ENCODE measurements around the gene SNPH. TPM values are rescaled to one million over a fixed set of nuclear protein-coding genes. Genes with fewer than 3 reads are reported as not detected.

Gene SNPH
- total RNA-seq, 1 experiment from 2014 or later: 2.2 TPM

DNA sequence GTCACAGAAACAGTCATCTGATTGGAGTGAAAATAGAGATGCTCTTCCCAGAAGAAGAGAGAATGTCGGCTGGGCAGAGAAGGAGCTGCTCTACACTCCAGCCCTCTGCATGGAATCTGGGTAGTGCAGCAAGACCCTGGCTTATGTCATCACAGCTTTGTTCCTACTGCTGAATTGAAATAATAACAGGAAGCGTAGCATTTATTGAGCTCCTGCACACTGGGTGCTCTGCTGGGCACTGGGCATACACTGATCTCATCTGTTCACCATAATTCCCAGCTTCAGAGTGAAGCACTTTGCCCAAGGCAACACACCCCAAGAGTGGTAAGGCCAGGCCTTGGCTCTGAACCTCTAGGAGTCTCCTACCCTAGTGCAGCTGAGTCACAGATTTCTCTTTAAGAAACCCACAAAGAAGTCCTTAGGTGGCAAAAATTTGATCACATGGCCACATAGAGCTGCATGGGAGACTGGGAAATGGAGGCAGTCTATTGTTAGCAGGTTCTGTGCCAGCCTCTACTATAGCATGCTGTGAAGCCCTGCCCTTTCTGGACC lies 66.7 kb downstream of the SNPH start:
- intact Hi-C loops (cut with micrococcal nuclease): no loop called here
- Mint-ChIP-seq H3K4me1 (ENCODE audit: insufficient read depth, unreplicated experiment) (peaks cover 50% of the 10 kb centered on the region), H3K9me3 (ENCODE audit: unreplicated experiment) (no peaks in the 10 kb centered on the region), H3K4me3 (ENCODE audit: unreplicated experiment) (no peak overlapping the region), H3K36me3 (ENCODE audit: insufficient read depth, unreplicated experiment) (peaks cover 14% of the 10 kb centered on the region), H3K27ac (ENCODE audit: low read depth, unreplicated experiment) (no peak overlapping the region), H3K27me3 (ENCODE audit: insufficient read depth, unreplicated experiment) (no peaks in the 10 kb centered on the region)
- ChIA-PET POLR2A (interaction anchor here (0.6 to 6.5 kb wide), 3 partner anchors 10 to 76 kb away, joined by 3 to 38 read pairs (median 7); no protein-coding TSS in a partner anchor), CTCF (interaction anchor here (0.5 to 2.5 kb wide), 7 partner anchors 13 to 819 kb away, joined by 3 to 7 read pairs (median 3); no protein-coding TSS in a partner anchor)
- BruUV-seq (replicated peaks): no TSS peak
- DNase-seq (ENCODE audit: unreplicated experiment): no peak
- TF ChIP-seq, protein P1, sequence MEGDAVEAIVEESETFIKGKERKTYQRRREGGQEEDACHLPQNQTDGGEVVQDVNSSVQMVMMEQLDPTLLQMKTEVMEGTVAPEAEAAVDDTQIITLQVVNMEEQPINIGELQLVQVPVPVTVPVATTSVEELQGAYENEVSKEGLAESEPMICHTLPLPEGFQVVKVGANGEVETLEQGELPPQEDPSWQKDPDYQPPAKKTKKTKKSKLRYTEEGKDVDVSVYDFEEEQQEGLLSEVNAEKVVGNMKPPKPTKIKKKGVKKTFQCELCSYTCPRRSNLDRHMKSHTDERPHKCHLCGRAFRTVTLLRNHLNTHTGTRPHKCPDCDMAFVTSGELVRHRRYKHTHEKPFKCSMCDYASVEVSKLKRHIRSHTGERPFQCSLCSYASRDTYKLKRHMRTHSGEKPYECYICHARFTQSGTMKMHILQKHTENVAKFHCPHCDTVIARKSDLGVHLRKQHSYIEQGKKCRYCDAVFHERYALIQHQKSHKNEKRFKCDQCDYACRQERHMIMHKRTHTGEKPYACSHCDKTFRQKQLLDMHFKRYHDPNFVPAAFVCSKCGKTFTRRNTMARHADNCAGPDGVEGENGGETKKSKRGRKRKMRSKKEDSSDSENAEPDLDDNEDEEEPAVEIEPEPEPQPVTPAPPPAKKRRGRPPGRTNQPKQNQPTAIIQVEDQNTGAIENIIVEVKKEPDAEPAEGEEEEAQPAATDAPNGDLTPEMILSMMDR (IDR thresholded peaks at IDR 0.05; ENCODE audit: unreplicated experiment): no peak

- Mint-ChIP-seq H3K27ac (ENCODE audit: low read depth, unreplicated experiment) (no peak overlapping the region), H3K4me3 (ENCODE audit: unreplicated experiment) (no peak overlapping the region), H3K9me3 (ENCODE audit: unreplicated experiment) (no peaks in the 10 kb centered on the region), H3K27me3 (ENCODE audit: insufficient read depth, unreplicated experiment) (no peaks in the 10 kb centered on the region), H3K4me1 (ENCODE audit: insufficient read depth, unreplicated experiment) (peaks cover 50% of the 10 kb centered on the region), H3K36me3 (ENCODE audit: insufficient read depth, unreplicated experiment) (peaks cover 14% of the 10 kb centered on the region)
- no peak for DNase-seq (ENCODE audit: unreplicated experiment)
- POLR2A ChIA-PET: interaction anchor here (0.6 to 6.5 kb wide), 4 partner anchors 8 to 75 kb away, joined by 3 to 38 read pairs (median 14); no protein-coding TSS in a partner anchor
- CTCF ChIA-PET: interaction anchor here (0.5 to 2.5 kb wide), 3 partner anchors 28 to 818 kb away, joined by 3 to 7 read pairs (median 3); no protein-coding TSS in a partner anchor
- TF ChIP-seq, protein P1 (IDR thresholded peaks at IDR 0.05; ENCODE audit: unreplicated experiment): no peak
- BruUV-seq (replicated peaks): no TSS peak
- intact Hi-C loops (cut with micrococcal nuclease): no loop called here
Measured at GRCh38 chr20:1333462-1334369, 67.6 kb downstream of the SNPH start.

DNA sequence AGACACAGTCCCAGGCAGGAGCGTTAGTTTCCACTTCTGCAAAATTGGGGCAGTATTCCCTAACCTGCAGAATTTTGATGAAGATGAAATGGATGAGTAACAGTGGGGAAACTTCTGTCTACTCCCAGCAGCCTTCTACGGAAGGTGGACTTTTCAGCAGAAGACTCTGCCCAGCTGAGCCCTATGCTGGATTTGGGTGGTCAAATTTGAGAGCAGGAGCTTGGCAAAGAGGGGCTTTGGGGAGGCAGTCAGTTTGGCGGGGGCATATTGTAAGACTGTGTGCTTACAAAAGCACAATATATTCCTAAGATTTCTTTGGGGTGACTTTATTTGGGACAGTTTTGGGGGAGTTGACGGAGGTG lies 68.3 kb downstream of the SNPH start:
- TF ChIP-seq, protein P1 (IDR thresholded peaks at IDR 0.05; ENCODE audit: unreplicated experiment): no peak
- POLR2A ChIA-PET: interaction anchor here (3.6 kb wide), 1 partner anchor 9 kb away, joined by 21 read pairs; no protein-coding TSS in a partner anchor
- H3K27ac Mint-ChIP-seq (ENCODE audit: low read depth, unreplicated experiment): no peak overlapping the region

GRCh38 chr20:1334761-1335160 lies 68.7 kb downstream of the SNPH start:
- ChIA-PET CTCF (interaction anchor here (0.7 to 1.1 kb wide), 2 partner anchors 23 to 125 kb away, joined by 3 read pairs; no protein-coding TSS in a partner anchor), POLR2A (interaction anchor here (3.6 kb wide), 1 partner anchor 9 kb away, joined by 21 read pairs; no protein-coding TSS in a partner anchor)
- Mint-ChIP-seq H3K27me3 (ENCODE audit: insufficient read depth, unreplicated experiment) (no peaks in the 10 kb centered on the region), H3K4me1 (ENCODE audit: insufficient read depth, unreplicated experiment) (peaks cover 42% of the 10 kb centered on the region), H3K27ac (ENCODE audit: low read depth, unreplicated experiment) (no peak overlapping the region), H3K36me3 (ENCODE audit: insufficient read depth, unreplicated experiment) (peaks cover 14% of the 10 kb centered on the region), H3K9me3 (ENCODE audit: unreplicated experiment) (no peaks in the 10 kb centered on the region), H3K4me3 (ENCODE audit: unreplicated experiment) (no peak overlapping the region)
- peak; percentile 55 for DNase-seq (ENCODE audit: unreplicated experiment)
- BruUV-seq (replicated peaks): no TSS peak
- intact Hi-C loops (cut with micrococcal nuclease): no loop called here
- TF ChIP-seq, protein P1 (IDR thresholded peaks at IDR 0.05; ENCODE audit: unreplicated experiment): no peak

More for the DNA sequence above, 68.3 kb downstream of the SNPH start:
- no TSS peak for BruUV-seq (replicated peaks)
- Mint-ChIP-seq H3K9me3 (ENCODE audit: unreplicated experiment) (no peaks in the 10 kb centered on the region), H3K27me3 (ENCODE audit: insufficient read depth, unreplicated experiment) (no peaks in the 10 kb centered on the region), H3K4me3 (ENCODE audit: unreplicated experiment) (no peak overlapping the region), H3K4me1 (ENCODE audit: insufficient read depth, unreplicated experiment) (peaks cover 46% of the 10 kb centered on the region), H3K36me3 (ENCODE audit: insufficient read depth, unreplicated experiment) (peaks cover 14% of the 10 kb centered on the region)
- DNase-seq (ENCODE audit: unreplicated experiment): no peak
- CTCF ChIA-PET: interaction anchor here (0.7 to 1.1 kb wide), 2 partner anchors 24 to 125 kb away, joined by 3 read pairs; no protein-coding TSS in a partner anchor
- intact Hi-C loops (cut with micrococcal nuclease): no loop called here

Data from MCF 10A (cell line).